Loucy (cell line): ENCODE results near the gene ARNT2.

Source experiments
- H2AFZ ChIP-seq: fragments of 200-600 bp; sonication (generic); 2 replicates; pipeline ENCODE4 v1.6.0; 2016; ENCODE audit warnings: antibody characterized with exemption, mild to moderate bottlenecking, low read length, moderate library complexity
- H3F3A ChIP-seq: fragments of 200-600 bp; 2 replicates; pipeline ENCODE4 v1.6.0; 2016; ENCODE audit warnings: antibody characterized with exemption, low read depth, mild to moderate bottlenecking
- H3K27me3 ChIP-seq: fragments of 200-600 bp; sonication (generic); 2 replicates; pipeline ENCODE4 v1.6.1; 2014; ENCODE audit warnings: low read length, mild to moderate bottlenecking; ENCODE audit not compliant: insufficient read depth, poor library complexity, severe bottlenecking
- H3K36me3 ChIP-seq: fragments of 200-600 bp; sonication (generic); 2 replicates; pipeline ENCODE4 v1.6.1; 2016; ENCODE audit warnings: low read length; ENCODE audit not compliant: insufficient read depth
- H3K4me1 ChIP-seq: fragments of 200-600 bp; sonication (generic); 2 replicates; pipeline ENCODE4 v1.5.1; 2014; ENCODE audit warnings: low read length, mild to moderate bottlenecking; ENCODE audit not compliant: insufficient read depth, poor library complexity, severe bottlenecking
- H3K4me2 ChIP-seq: fragments of 200-600 bp; sonication (generic); 2 replicates; pipeline ENCODE4 v1.6.0; 2014; ENCODE audit warnings: antibody characterized with exemption, low read length, low read depth, mild to moderate bottlenecking; ENCODE audit not compliant: poor library complexity, severe bottlenecking
- H3K4me3 ChIP-seq: fragments of 200-600 bp; sonication (generic); 2 replicates; pipeline ENCODE4 v1.5.1; 2014; ENCODE audit warnings: low read length, mild to moderate bottlenecking, mixed read lengths; ENCODE audit not compliant: poor library complexity, severe bottlenecking
- H3K79me2 ChIP-seq: fragments of 200-600 bp; sonication (generic); 2 replicates; pipeline ENCODE4 v1.6.1; 2014; ENCODE audit warnings: low read length; ENCODE audit not compliant: insufficient read depth
- H3K9ac ChIP-seq: fragments of 200-600 bp; sonication (generic); 2 replicates; pipeline ENCODE4 v1.6.0; 2014; ENCODE audit warnings: mild to moderate bottlenecking, low read depth, low read length, moderate library complexity; ENCODE audit not compliant: poor library complexity, severe bottlenecking
- H3K9me2 ChIP-seq: fragments of 200-600 bp; sonication (generic); replicated peaks from 2 replicates; pipeline ENCODE4 v1.6.1; 2016; ENCODE audit warnings: low read depth, low read length, mixed read lengths
- H3K9me3 ChIP-seq: fragments of 200-600 bp; sonication (generic); 2 replicates; pipeline ENCODE4 v1.6.1; 2014; ENCODE audit warnings: mild to moderate bottlenecking, antibody characterized with exemption, low read length, low read depth; ENCODE audit not compliant: insufficient read depth
- H4K20me1 ChIP-seq: fragments of 200-600 bp; sonication (generic); 2 replicates; pipeline ENCODE4 v1.6.0; 2014; ENCODE audit warnings: antibody characterized with exemption, low read length, mild to moderate bottlenecking; ENCODE audit not compliant: insufficient read depth, poor library complexity, severe bottlenecking
- CTCF ChIP-seq: fragments of 200-600 bp; sonication (generic); conservative IDR thresholded peaks from 2 replicates; pipeline ENCODE4 v1.5.1; 2014; ENCODE audit warnings: mild to moderate bottlenecking, antibody characterized with exemption, low read length
- EZH2phosphoT487 ChIP-seq: fragments of 200-600 bp; IDR thresholded peaks from 2 replicates; pipeline ENCODE4 v1.6.1; 2018; ENCODE audit warnings: antibody characterized with exemption, mild to moderate bottlenecking, moderate library complexity, borderline replicate concordance

The ARNT2 gene

DNA sequence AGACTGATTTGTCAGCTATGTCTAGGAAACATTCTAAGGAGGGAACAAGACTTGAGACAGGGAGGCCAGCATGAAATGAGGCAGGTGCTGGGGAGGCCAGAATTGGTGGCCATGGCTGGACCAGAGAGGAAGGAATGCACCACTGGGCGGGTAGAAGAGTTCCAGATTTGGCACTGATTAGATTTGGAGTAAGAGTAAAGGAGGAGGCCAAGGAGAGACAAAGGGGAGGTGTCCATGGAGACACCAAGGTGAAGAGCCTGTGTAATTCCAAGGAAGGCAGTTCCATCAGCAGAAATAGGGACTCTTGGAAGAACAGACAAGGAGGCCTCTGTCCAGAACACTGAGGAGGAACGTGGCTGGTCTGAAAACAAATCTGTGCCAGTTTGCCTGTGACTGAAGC, 1.8 kb downstream of the ARNT2 start:
- Histone ChIP-seq H2AFZ (no peak overlapping the region), H3K79me2 (no peaks in the 10 kb centered on the region), H3K9ac (no peak overlapping the region), H3K4me2 (no peak overlapping the region), H3F3A (no peaks in the 10 kb centered on the region), H3K36me3 (no peaks in the 10 kb centered on the region), H3K27me3 (no peaks in the 10 kb centered on the region), H4K20me1 (no peaks in the 10 kb centered on the region), H3K4me1 (no peaks in the 10 kb centered on the region), H3K9me2 (no peaks in the 10 kb centered on the region), H3K9me3 (no peaks in the 10 kb centered on the region; the same call in 1 of the 2 replicates), H3K4me3 (no peak overlapping the region)
- TF ChIP-seq EZH2phosphoT487 = no peak
- TF ChIP-seq CTCF = no peak

GRCh38 chr15:80411788-80412288, 7.7 kb downstream of the ARNT2 start:
- Histone ChIP-seq H4K20me1 (no peaks in the 10 kb centered on the region), H3K9me2 (no peaks in the 10 kb centered on the region)
- TF ChIP-seq EZH2phosphoT487 (no peak), CTCF (no peak)

GRCh38 chr15:80414546-80415357, 10.6 kb downstream of the ARNT2 start:
- H3K9ac ChIP-seq = no peak overlapping the region
- no peaks in the 10 kb centered on the region for H4K20me1 ChIP-seq
- H3K4me3 ChIP-seq = no peak overlapping the region
- H3K27me3 ChIP-seq = no peaks in the 10 kb centered on the region
- no peaks in the 10 kb centered on the region for H3K9me2 ChIP-seq
- no peak overlapping the region for H3K4me2 ChIP-seq
- H3K79me2 ChIP-seq = no peaks in the 10 kb centered on the region
- no peaks in the 10 kb centered on the region for H3F3A ChIP-seq
- no peaks in the 10 kb centered on the region for H3K9me3 ChIP-seq
- no peak overlapping the region for H2AFZ ChIP-seq
- TF ChIP-seq EZH2phosphoT487 (no peak), CTCF (no peak)
- no peaks in the 10 kb centered on the region for H3K36me3 ChIP-seq
- H3K4me1 ChIP-seq = no peaks in the 10 kb centered on the region

More at GRCh38 chr15:80411788-80412288, 7.7 kb downstream of the ARNT2 start:
- Histone ChIP-seq H3K36me3 (no peaks in the 10 kb centered on the region), H3K79me2 (no peaks in the 10 kb centered on the region), H3K9ac (no peak overlapping the region), H3K4me2 (no peak overlapping the region), H2AFZ (no peak overlapping the region), H3F3A (no peaks in the 10 kb centered on the region), H3K9me3 (no peaks in the 10 kb centered on the region; the same call in 1 of the 2 replicates), H3K27me3 (no peaks in the 10 kb centered on the region), H3K4me1 (no peaks in the 10 kb centered on the region), H3K4me3 (no peak overlapping the region)
